Lower leg skin (tissue), 3 donors: ENCODE data around the gene ZNF506.

ENCODE experiments used
- POLR2A ChIP-seq, 2 donors: fragments of 450-650 bp; IDR thresholded peaks; one replicate each; pipeline ENCODE4 v1.6.1; 2016 to 2017; ENCODE audit warnings: antibody characterized with exemption in 2 of 2, mild to moderate bottlenecking in 1 of 2, moderate library complexity in 1 of 2
- TF ChIP-seq, protein P1 (sequence below), 3 donors: fragments of 450-650 bp; IDR thresholded peaks; one replicate each; pipeline ENCODE4 v1.5.1; 2016; ENCODE audit warnings: antibody characterized with exemption in 3 of 3, mild to moderate bottlenecking in 3 of 3, moderate library complexity in 2 of 3

DNA sequence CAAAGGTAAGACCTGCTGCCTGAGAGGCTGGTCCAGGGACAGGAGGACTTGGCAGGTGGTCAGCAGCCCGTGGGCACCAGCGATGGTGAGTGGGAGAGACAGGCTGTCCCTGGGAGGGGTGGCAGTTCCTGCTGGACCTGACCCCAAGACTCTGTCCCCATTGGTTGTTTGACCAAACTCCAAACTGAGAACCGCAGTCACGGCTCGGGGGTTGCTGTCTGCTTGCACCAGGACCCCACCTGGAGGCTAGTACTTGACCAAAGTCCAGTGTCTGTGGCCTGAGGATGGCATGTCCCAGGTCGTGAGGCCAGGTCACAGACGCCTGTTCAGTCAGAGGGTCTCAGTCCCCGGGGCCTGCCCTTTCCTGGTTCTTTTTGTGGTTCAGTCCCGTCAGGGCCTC, 78.8 kb downstream of the ZNF506 start:
- no peak for TF ChIP-seq POLR2A (IDR thresholded peaks at IDR 0.05)
- TF ChIP-seq, protein P1, sequence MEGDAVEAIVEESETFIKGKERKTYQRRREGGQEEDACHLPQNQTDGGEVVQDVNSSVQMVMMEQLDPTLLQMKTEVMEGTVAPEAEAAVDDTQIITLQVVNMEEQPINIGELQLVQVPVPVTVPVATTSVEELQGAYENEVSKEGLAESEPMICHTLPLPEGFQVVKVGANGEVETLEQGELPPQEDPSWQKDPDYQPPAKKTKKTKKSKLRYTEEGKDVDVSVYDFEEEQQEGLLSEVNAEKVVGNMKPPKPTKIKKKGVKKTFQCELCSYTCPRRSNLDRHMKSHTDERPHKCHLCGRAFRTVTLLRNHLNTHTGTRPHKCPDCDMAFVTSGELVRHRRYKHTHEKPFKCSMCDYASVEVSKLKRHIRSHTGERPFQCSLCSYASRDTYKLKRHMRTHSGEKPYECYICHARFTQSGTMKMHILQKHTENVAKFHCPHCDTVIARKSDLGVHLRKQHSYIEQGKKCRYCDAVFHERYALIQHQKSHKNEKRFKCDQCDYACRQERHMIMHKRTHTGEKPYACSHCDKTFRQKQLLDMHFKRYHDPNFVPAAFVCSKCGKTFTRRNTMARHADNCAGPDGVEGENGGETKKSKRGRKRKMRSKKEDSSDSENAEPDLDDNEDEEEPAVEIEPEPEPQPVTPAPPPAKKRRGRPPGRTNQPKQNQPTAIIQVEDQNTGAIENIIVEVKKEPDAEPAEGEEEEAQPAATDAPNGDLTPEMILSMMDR (IDR thresholded peaks at IDR 0.05), result no peak
